Activated T-cell treated with anti-CD3 and anti-CD28 coated beads for 4 hours (primary cell): Measurements from ENCODE around the gene WWOX.

ENCODE experiments used
- DNase-seq: peaks from one replicate; pipeline ENCODE4 v3.0.0-alpha.2; 2020

WWOX gene

DNA sequence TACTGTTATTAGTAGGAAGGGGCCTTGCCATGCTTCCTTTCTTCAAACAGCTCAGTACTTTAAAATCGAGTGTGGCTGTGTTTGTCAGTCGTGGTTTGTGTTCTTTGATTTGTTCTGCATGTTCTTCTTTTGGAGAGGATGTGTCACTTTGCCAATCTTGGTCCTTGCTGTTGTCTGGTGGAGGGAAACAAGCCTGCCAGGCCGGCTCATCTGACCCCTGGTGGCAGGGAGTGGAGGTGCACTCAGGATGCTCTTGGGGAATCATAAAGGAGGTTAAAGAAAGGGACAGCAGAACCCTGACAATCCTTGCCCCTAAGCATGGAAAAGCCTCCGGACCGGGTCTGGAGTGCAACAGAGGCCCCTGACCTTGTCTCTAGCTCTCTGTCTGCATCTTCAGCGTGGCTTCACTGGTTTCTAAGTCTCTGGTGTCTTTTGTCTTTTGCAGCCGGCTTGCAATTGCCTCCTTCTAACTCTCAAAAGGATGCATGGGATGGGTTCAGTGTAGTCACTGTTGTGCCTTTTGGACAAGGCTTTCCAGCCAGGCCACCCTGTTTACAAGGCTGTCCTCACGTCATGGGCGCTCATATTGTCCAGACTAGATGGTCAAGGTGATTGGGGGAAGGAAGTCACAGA lies 135.8 kb downstream of the WWOX start:
- peak; percentile 48 for DNase-seq

DNA sequence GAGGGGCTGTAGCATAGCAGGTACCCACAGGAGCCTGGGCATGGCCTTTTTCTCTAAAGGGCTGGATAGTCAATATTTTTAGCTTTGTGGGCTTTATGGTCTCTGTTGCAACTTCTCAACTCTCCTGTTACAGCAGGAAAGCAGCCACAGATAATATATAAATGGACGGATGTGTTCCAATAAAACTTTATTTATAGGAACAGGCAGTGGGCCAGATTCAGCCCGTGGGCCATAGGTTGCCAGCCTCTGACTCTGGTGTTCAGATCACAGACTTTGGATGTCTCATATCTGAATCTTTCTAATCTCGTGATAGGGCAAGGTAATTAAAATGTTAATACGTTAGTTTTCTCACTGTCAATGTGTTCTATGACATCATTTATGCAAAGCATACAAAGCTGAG lies 136.4 kb downstream of the WWOX start:
- DNase-seq, result no peak

DNA sequence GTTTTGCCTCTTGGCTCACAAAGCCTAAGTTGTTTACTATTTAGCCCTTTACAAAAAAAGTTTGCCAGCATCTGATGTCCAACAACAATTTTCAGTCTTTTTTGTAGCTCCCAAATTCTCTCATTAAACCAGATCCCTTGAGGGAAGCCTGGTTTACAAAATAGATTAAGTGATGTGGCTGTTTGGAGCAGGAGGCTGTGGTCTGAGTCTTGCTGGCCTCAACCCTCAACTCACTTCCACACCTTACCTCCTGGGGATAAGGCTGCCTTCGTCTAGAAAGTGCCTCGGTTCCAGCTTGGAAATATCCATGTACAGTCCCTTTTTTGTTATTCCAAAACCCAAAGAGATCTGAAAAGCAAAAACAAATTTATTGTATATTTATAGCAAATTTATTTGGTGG lies 138.4 kb downstream of the WWOX start:
- DNase-seq, result no peak

DNA sequence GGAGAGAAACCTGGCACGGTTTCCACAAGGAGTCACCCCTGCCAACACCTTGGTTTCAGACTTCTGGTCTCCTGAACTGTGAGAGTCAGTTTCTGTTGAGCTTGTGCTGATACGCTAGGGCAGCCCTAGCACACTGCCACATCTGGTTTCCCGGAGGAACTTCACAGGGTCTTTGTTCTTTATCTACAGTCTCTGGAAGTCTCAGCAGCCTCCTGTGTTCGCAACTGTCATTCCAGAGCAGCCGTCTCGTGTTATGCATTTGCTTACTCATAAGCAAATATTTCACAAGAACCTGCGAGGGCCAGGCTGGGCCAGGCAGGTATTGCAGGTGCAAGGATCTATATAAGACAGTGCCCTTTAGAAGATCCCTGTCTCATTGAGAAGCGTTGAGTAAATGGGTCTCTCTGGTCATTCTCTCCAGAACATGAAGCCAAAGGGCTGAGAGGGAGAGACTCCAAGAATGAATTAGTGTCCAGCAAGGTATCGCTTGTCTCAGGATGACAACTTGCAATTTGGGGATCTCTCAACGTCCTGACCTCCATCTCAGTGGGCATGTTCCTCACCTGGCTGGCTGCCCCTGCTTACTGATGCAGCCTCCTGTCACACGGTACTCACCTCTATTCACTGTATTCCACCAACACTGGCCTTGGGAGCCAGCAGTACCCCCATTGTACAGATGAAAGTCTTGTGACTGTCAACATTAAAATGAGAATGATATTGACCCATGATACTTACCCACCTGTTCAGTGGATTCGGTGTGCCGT lies 141.2 kb downstream of the WWOX start:
- no peak for DNase-seq

DNA sequence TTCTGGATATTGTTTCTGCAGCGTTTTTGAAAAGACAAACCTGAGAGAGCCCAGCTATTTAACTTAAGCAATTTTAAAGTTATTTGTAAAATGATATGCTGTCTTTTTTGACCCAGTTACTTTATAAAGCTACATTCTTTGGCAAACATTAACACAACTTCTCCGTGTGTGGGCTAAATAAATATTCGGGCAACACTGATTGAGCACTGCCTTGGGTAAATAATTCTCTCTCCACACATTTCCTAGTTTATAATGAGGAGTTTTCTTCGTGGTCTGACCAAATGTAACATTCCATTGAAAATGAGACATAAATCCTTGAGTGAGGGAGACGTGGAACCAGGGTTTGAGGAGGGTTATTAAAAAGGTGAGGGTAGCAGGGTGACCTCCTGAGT lies 142.8 kb downstream of the WWOX start:
- DNase-seq, result no peak

DNA sequence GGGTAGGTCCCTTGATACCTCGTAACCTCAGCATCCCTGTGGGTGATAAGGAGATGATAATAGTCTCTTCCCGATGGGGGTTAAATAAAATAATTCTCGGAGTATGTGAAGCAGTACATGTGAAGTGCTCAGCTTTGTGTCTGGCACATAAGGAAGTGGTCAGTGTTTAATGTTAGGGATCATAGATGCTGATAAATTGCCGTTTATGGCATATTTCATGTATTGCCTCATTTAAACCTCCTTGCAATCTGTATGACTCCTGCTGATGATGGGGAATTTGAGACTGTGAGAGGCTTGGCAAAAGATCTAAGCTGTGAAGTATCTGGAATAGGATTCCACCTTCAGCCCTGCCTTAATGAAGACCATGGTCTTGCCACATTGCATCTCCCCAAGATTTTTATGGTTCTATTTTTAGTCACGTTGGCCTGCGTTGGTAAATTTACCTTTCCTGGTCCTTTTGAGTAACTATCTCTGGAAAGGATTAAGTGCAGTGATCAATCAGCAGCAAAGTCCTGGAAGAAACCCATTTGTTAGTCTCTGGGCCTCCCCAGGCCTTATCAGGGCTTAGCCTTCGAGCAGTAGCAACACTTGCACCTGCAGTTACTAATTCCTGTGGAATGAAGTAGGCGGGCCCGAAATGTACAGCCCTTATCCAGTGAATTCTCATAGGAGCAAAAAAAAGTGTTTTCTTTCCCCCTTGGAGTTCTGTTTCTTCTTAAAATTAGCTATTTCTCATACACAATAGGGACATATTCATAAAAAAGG lies 144.9 kb downstream of the WWOX start:
- DNase-seq, result no peak

DNA sequence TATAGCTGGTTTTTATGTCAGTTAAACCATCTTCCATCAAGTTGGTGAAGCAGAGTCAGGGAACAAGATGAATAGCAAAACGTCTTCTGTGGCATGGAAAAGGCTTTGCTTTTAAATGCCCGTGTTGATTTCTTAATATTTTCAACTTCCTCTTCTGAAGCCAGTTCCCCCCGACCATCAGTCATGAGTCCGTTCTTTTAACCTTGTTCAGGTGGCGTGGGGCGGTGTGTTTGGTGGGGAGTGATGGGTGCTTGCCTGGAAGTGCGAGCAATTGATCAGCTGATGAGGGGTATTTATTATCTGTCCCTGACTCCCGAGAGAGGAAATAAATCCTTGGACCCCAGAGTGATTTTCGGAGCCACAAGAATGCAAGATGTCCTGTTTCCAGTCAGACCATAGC lies 147.1 kb downstream of the WWOX start:
- no peak for DNase-seq

DNA sequence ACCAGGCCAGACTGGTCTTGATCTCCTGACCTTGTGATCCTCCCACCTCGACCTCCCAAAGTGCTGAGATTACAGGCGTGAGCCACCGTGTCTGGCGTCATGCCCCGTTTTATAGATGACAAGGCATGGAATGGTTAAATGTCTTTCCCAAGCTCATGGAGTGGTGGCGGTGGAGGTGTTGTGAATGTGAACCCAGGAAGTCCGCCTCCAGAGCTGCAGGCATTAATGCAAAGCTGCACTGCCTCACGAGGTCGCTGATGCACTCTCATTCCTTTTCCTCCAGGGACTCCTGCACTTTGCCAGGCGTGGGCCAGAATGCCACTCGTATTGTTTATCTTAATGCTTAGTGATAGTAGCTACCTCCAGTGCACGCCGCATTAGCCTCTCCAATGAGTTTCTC lies 149.6 kb downstream of the WWOX start:
- DNase-seq, result no peak

DNA sequence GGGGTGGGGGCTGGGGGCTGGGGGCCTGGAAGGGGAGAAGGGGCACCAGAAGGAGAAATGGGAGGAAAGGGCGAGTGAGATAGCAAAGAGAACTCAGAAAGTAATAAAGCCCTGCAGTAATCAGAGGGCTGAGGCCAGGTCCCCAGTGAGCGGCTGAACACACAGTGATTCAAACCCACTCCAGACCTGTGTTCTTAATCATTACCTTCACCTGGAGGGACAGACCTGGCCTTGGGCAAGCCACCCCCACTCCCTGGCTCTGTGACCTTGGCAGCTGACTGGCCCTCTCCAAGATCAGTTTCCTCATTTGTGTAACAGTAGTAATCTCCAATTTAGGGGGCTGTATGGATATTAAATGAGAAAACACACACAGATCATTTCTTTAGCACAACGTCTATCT lies 150.4 kb downstream of the WWOX start:
- DNase-seq, result no peak

DNA sequence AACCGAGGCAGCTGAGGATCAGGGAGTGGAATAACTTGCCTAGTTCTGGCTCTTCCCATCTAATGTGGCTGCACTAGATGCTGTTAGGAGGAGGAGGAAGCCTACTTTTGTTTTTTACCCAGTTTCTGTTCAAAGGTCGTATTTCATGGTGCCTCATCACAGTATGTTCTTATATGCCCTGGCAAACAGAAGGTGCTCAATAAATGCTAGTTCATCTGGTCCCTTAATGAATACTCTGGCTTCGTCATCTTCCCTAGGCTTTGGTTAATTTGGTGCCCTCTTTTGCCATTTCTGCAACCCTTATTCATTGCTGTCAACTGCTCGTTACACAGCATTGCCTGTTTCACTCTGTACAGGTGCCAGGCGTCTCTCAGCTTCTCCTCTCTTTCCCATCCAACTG lies 151.7 kb downstream of the WWOX start:
- no peak for DNase-seq

DNA sequence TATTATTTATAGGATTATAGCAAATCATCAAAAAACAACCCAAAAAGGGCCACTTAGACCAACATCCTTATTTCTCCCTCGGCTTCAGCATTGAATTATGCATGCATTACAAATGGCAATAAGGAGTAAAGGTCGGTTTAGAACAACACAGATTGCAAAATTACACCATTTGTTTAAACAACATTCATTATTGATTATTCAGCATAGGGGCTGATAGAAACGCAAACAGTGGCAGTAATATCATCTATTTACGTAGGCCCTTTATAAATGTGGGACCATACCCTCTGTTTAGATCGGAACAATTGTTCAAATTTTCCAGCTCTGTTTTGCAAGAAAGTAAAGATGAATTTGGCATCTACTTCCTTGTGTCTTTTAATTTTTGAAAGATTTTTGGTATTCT lies 153.3 kb downstream of the WWOX start:
- DNase-seq, result no peak

DNA sequence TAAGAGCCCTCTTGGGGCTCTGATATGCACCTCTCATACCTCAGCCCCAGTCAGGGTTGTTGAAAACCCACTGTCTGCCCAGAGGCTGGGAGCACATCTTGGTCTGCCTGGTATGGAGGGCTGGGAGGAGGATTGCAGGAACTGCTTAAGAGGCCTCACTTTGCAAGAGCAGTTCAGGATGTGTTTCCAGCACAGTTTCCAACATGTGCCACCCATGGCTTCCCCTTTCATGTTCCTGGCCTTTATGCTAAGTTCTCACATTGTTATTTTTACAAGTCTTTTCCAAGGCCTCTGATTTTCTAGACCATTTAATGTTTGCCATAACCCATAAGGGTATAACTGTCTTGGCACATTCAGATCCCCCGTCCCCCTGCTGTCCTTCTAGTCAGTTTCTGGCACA lies 155.4 kb downstream of the WWOX start:
- no peak for DNase-seq

DNA sequence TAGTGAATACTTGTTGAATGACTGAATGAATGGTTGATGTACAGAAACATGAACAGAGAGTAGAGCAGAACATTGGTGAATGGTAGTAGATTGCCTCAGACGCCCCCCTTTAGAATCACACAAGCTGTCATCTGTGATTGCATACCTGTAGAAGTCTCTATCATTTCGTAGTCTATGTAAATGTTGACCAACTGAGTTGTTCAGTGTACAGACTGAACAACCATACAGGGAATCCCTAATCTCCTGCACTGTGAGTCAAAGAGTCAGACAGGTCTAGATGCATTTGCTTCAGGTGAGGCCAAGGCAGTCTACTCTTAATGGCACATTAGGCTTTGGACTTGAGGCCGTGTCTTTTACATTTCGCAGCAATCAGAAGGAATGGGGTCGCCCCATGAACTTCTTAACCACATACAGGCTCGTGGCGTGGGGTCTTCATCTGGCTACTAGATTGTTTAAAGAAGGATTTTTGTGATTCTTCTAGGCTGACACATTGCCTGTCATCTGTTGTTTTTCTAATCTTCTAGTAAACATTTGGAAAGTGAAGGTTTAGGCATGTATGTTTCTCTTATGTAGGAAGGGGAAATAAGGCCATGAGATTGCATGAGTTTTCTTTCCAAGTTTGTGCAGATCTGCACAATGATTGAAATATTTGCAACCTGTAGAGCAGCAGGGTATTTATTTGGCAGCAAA lies 157.4 kb downstream of the WWOX start:
- DNase-seq, result no peak

DNA sequence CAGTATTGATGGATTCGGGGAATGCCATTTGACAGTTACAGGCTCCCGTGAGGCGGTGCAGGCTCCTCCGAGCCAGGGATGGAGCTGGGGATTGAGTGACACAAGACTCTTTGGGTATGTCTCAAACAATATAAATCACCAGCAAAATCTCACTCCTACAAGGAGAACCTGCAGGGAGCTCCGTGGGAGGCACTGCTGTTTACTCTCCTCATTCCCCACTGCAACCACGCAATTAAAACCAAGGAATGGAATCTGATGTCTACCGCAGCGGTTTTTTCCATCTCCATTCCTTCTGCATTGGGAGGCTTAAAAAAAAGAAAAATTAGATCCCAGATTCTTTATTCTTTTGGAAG lies 157.9 kb downstream of the WWOX start:
- no peak for DNase-seq

DNA sequence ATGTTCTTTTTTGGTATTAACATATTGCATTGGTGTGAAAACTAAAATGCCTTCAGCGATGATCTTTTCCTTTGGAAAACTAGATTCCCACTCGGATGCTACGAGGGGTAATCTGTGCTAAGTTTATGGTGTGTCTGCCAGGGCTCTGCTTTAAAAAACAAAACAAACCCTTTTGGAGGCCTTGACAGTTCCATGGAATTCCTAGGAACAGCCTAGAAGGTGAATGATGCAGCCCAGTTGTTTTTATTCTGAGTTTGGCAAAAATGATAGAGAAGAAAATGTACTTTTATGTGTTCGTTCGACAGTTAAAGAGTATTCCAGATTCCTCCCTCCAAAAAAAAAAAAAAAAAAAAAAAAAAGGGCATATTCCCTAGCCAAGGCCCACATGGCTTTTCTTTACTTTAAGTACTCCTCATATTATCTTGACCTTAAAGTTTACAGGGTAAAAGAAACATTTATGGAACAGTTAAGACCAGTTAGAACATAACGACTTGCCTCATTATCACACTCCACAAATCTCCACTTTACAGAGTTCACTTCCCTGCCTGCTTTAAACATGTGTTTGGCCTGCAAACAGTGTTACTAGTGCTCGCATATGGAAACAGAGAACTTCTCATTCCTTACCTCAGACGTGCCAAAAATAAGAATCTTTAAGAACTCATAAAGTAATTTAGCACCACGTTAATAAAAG lies 159.1 kb downstream of the WWOX start:
- DNase-seq, result no peak

DNA sequence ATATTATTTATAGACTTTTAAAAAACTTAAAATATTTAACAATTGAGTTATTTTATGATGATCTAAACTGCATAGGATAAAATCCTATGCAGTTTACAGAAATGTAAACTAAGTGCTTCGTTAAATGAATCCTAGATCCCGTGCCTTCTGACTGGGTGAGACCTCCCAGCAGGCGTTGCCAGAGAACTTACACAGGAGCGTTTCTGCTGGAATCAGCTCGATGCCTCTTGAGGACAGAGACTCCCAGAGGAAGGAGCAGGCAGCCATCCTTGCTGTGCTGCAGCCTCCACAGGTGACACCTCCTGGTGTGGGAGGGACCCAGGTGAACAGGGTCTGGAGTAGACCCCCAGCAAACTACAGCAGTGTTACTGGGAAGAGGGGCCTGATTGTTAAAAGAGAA lies 160.4 kb downstream of the WWOX start:
- no peak for DNase-seq

DNA sequence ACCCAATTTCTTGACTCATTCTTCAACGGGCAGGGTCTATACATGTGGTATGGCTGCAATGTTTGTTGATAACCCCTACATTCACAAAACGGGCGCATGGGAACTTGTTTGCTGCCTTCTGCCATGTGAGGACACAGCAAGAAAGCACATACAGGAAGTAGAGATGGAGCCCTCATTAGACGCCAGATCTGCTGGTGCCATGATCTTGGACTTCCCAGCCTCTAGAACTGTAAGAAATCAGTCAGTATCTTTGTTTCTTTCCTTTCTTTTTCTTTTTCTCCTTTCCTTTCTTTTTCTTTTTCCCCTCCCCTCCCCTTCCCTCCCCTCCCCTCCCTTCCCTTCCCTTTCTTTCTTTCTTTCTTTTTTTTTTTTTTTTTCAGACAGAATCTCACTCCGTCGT lies 165.2 kb downstream of the WWOX start:
- no peak for DNase-seq

DNA sequence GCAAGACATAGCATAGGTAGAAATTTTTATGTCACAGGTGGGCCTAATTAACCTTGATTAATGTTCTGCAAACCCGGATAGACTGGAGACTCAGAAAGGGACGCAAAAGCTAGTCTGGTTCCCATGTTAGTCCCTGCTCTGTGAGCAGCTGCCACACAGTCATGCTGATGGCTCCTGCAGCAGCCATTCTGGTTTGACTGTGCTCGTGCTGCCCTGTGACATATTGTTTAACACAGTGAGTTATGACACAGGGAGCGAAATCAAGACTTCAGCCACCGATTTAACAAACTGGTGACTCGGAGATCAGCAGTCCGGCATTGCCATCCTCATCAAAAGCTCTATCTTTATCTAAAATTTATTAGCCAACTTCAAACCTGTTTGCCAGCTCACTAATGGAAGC lies 169.8 kb downstream of the WWOX start:
- no peak for DNase-seq

DNA sequence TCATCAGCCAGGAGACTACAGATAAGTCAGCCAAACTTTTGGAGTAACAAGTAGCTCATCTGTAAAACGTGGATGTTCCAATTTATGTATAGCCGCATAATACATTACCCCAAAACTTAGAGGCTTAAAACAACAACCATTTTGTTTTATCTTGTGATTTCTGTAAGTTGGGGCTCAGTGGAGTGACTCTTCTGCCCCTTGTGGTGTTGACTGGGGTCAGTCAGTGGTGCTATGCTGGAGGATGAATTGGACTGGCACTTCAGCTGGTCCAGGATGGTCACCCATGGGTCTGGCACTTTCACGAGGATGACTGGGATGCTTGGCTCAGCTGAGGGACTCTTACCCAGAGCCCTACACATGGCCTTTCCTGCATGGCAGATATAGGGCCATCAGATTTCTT lies 172.5 kb downstream of the WWOX start:
- no peak for DNase-seq

DNA sequence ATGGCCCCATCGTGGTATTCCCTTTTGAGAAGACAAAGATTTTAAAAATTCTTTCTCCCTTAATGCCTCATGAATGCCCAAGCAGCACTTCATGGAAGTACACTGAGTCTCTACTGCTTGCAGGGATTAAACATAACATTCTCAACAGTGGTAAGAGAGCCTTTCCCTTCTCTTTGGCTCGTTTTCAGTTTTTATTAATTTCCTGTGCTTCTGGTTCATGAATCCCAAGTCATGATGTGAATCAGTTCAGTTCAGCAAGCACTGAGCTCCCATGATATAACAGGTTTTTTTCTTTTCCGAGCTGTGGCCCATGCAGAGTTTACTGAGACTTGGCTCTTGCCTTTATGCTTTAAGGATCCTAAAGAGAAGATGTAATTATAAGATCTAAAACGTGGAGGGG lies 175.3 kb downstream of the WWOX start:
- DNase-seq, result no peak

DNA sequence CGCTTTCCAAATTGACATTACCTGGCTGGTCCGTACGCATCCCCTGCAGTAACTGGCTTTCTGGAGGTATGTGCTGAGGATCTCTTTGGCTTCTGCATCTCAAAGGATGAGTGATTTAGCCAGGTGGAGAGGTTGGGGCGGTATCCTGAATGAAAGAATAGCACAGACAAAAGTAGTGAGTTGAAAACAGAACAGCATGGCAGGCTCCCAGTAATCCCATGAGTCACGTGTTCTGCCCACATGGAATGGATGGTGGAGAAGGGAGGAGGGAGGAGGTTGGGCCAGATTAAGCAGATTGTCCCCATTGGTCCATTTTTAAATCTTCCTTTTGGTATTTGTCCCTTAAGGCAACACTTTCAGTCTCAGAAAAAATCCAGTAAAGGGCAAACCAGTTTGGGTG lies 176.0 kb downstream of the WWOX start:
- no peak for DNase-seq

DNA sequence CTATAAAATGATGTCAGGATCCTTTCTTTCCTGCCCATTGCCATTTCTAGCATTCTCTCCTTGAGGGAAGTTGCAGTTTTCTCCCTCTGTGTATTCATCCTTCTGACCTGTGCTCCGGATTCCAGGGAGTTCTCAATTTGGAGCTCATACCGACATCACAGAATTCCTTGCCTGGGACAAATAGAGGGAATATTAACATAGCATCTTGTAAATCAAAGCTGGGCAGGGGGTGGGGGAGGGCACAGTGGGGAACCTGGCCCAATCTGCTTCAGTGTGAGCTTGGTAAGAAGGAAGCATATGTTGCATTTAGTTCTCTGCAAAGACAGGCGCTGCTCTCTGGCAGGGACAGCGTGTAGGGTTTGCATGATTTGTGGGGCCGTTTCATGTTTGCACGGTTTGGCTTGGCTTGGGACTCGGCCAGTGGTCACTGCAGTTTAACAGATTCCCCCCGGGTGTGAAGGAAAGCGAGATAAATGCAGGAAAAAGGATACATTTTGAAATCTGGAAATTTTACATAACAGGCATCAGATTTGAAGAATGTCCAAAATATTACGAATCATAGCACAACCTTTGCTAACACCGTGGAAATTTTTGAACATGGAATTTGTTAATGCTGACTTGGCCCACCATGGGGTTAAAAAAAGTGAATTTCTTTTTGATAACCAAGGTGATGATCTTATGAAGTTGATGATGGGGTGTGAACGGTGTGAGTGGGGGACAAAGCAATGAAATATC lies 178.0 kb downstream of the WWOX start:
- no peak for DNase-seq
